Activated T-cell treated with anti-CD3 and anti-CD28 coated beads for 24 hours (primary cell): ENCODE data around the gene DTD2.
"Not testable (repeated sequence)": the region's sequence is repeated elsewhere in the genome, so short reads cannot be mapped to it uniquely, and the experiment has no call there.

ENCODE experiments used
- DNase-seq: peaks from one replicate; pipeline ENCODE4 v3.0.0-alpha.2; 2020; ENCODE audit warnings: low read depth

The DTD2 gene

GRCh38 chr14:31441273-31442111, 15.8 kb downstream of the DTD2 start:
- DNase-seq: no peak

GRCh38 chr14:31440280-31440679, 17.0 kb downstream of the DTD2 start:
- DNase-seq: no peak

- no peak for DNase-seq
Measured at GRCh38 chr14:31439561-31439960, 17.7 kb downstream of the DTD2 start.

- not testable (repeated sequence) for DNase-seq
Measured at GRCh38 chr14:31437045-31437691, 20.1 kb downstream of the DTD2 start.

GRCh38 chr14:31435276-31435675, 22.0 kb downstream of the DTD2 start:
- no peak for DNase-seq

- DNase-seq: no peak
Measured at GRCh38 chr14:31430634-31431264, 26.6 kb downstream of the DTD2 start.

GRCh38 chr14:31429791-31430190, 27.5 kb downstream of the DTD2 start:
- no peak for DNase-seq

GRCh38 chr14:31428011-31428410, 29.3 kb downstream of the DTD2 start:
- no peak for DNase-seq

GRCh38 chr14:31426663-31427062, 30.6 kb downstream of the DTD2 start:
- DNase-seq: no peak

- no peak for DNase-seq
Measured at GRCh38 chr14:31425905-31426304, 31.4 kb downstream of the DTD2 start.

- no peak for DNase-seq
Measured at GRCh38 chr14:31421200-31421599, 36.1 kb downstream of the DTD2 start.

GRCh38 chr14:31420319-31421111, 36.8 kb downstream of the DTD2 start, which contains the start of gene HEATR5A:
HEATR5A (minus strand) TSS chr14:31420550; CDS start chr14:31402975, 17,575 bp downstream.
- peak; percentile 87 for DNase-seq

GRCh38 chr14:31419967-31420318, 37.4 kb downstream of the DTD2 start:
- DNase-seq: no peak

GRCh38 chr14:31419179-31419966, 37.9 kb downstream of the DTD2 start:
- DNase-seq: no peak

- DNase-seq: no peak
Measured at GRCh38 chr14:31418440-31418839, 38.9 kb downstream of the DTD2 start.

GRCh38 chr14:31414190-31414833, 43.0 kb downstream of the DTD2 start:
- DNase-seq: no peak

GRCh38 chr14:31411218-31411727, 46.0 kb downstream of the DTD2 start:
- DNase-seq: no peak

- no peak for DNase-seq
Measured at GRCh38 chr14:31410048-31410650, 47.2 kb downstream of the DTD2 start.

- no peak for DNase-seq
Measured at GRCh38 chr14:31408421-31408820, 48.9 kb downstream of the DTD2 start.

GRCh38 chr14:31405599-31406232, 51.6 kb downstream of the DTD2 start:
- DNase-seq: no peak
